ENCODE data around the gene TP53I13.

- TF ChIP-seq CTCF (IDR thresholded peaks at IDR 0.05), result no peak
- TF ChIP-seq SIN3A (IDR thresholded peaks at IDR 0.05; ENCODE audit: borderline replicate concordance, insufficient read depth, low read depth, low read length), result 0 out of 2 replicates have a peak, but pooled peaks have one; percentile 73
- TF ChIP-seq REST (IDR thresholded peaks at IDR 0.05; ENCODE audit: insufficient read depth in 1 of 2, low read depth in 2 of 2, low read length in 1 of 2), result no peak
- TF ChIP-seq POLR2AphosphoS5 (IDR thresholded peaks at IDR 0.05; ENCODE audit: low read depth, low read length), result no peak
Measured at GRCh38 chr17:29567304-29567553, 1.3 kb upstream of the TP53I13 start.

Data from Panc1 (cell line).